Measurements from ENCODE around the gene LGALS9C.
"Not testable (repeated sequence)": the region's sequence is repeated elsewhere in the genome, so short reads cannot be mapped to it uniquely, and the experiment has no call there.

LGALS9C gene

DNA sequence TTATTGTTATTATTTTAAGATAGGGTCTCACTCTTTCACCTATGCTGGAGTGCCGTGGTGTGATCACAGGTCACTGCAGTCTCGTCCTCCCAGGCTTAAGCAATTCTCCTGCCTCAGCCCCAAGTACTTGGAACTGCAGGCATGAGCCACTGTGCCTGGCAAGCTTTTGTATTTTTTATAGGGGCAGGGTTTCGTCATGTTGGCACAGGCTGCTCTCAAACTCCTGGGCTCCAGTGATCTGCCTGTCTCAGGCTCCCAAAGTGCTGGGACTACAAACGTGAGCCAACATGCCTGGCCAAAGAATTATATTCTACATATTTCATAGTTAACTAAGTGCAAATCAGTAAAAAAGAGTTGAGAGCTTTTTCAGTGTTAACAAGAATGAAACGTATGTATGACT is 65.6 kb downstream of the LGALS9C start:
- not testable (repeated sequence) for DNase-seq

DNA sequence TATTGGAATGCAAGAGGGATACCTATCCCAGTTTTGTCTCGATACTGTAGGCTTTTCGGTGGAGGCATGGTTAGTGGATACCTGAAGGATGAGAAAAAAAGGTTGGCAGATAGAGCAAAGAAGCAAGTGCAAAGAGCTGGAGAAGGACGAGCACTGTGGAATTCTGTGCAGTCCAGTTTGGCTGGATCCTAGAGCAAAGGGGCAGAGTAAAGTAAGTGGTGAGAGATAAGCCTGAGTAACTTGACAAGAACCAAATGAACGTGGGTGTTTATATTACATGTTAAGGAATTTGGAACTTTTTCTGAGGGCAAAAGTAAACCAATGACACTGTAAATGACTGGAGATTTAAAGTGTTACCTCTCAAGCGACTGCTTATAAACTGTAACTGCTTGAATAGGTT is 66.3 kb downstream of the LGALS9C start:
- DNase-seq, result not testable (repeated sequence)
